Cardiac fibroblast (primary cell): Measurements from ENCODE around the gene IPCEF1.

Experiments used
- DNase-seq, 2 donors: peaks; one replicate each; pipeline versions ENCODE4 v3.0.0 to v3.0.0-alpha.2; 2010; ENCODE audit warnings: low read depth in 2 of 2
- H3K4me3 ChIP-seq, 2 donors: replicated peaks in 1 of 2; 1 replicate in 1 of 2; 2 replicates in 1 of 2; pipeline ENCODE4 v1.5.1; 2011; ENCODE audit warnings: low read depth in 2 of 2, low read length in 2 of 2, mild to moderate bottlenecking in 2 of 2, moderate library complexity in 1 of 2
- CTCF ChIP-seq: IDR thresholded peaks from one replicate; pipeline ENCODE4 v1.5.1; 2011; ENCODE audit warnings: low read depth, mild to moderate bottlenecking, low read length, inconsistent platforms

Gene IPCEF1

GRCh38 chr6:154117485-154117884 lies 239.1 kb downstream of the IPCEF1 start:
- H3K4me3 ChIP-seq: no peak overlapping the region
- no peak for TF ChIP-seq CTCF
- DNase-seq: no peak

- no peak for TF ChIP-seq CTCF
- no peak for DNase-seq
- no peak overlapping the region for H3K4me3 ChIP-seq
Measured at GRCh38 chr6:154113392-154113791, 243.2 kb downstream of the IPCEF1 start.

- no peak overlapping the region for H3K4me3 ChIP-seq
- no peak for DNase-seq
- no peak for TF ChIP-seq CTCF
Measured at GRCh38 chr6:154112181-154112809, 244.3 kb downstream of the IPCEF1 start.

- no peak for DNase-seq
- H3K4me3 ChIP-seq: no peak overlapping the region
- TF ChIP-seq CTCF: no peak
Measured at GRCh38 chr6:154111025-154111424, 245.6 kb downstream of the IPCEF1 start.

- no peak for DNase-seq
- no peak for TF ChIP-seq CTCF
- H3K4me3 ChIP-seq: no peak overlapping the region
Measured at GRCh38 chr6:154106251-154106650, 250.4 kb downstream of the IPCEF1 start.
